Measurements from ENCODE around the gene EIF6.

DNA sequence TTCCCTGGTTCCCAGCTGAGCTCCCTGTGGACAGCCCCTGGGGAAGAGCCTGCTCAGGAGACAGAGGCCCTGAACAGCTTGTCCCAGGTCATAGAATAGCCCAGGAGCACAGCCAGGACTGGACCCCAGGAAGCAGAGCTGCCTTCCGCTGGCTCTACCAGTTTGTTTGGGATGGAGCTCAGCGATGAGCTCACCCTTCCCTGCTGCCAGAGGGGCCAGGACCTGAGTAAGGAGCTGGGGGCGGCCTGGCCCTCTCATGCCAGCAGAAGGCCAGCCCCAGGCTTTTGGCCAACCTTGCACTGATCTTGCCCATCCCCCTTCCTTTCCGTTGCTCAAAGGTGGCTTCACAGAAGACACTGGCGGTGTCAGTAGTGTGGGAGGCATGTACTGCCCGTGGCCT lies 24.1 kb downstream of the EIF6 start:
- TF ChIP-seq, protein P1, sequence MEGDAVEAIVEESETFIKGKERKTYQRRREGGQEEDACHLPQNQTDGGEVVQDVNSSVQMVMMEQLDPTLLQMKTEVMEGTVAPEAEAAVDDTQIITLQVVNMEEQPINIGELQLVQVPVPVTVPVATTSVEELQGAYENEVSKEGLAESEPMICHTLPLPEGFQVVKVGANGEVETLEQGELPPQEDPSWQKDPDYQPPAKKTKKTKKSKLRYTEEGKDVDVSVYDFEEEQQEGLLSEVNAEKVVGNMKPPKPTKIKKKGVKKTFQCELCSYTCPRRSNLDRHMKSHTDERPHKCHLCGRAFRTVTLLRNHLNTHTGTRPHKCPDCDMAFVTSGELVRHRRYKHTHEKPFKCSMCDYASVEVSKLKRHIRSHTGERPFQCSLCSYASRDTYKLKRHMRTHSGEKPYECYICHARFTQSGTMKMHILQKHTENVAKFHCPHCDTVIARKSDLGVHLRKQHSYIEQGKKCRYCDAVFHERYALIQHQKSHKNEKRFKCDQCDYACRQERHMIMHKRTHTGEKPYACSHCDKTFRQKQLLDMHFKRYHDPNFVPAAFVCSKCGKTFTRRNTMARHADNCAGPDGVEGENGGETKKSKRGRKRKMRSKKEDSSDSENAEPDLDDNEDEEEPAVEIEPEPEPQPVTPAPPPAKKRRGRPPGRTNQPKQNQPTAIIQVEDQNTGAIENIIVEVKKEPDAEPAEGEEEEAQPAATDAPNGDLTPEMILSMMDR (IDR thresholded peaks at IDR 0.05): no peak
- no peak for TF ChIP-seq POLR2A (IDR thresholded peaks at IDR 0.05)

Data from esophagus squamous epithelium (tissue), 4 donors.